Stimulated activated CD8-positive, alpha-beta memory T cell treated with anti-CD3 and anti-CD28 coated beads, Interleukin-2, amount 100 ng/mL, for 48 hours (primary cell): ENCODE results near the gene TSC22D3.
"Not testable (repeated sequence)": the region's sequence is repeated elsewhere in the genome, so short reads cannot be mapped to it uniquely, and the experiment has no call there.

Source experiments
- DNase-seq, 2 donors: peaks; one replicate each; pipeline ENCODE4 v3.0.0-alpha.2; 2020; ENCODE audit warnings: low read depth in 2 of 2

The TSC22D3 gene

GRCh38 chrX:107682256-107682655 is 93.3 kb downstream of the TSC22D3 start:
- no peak for DNase-seq

- peak; percentile 37 to 45 for DNase-seq
Observed at GRCh38 chrX:107678957-107679740, 96.4 kb downstream of the TSC22D3 start.

GRCh38 chrX:107677909-107678308 is 97.7 kb downstream of the TSC22D3 start:
- no peak for DNase-seq

GRCh38 chrX:107677501-107677901 is 98.1 kb downstream of the TSC22D3 start:
- no peak for DNase-seq

- peak in 1 of 2 donors; percentile 24 for DNase-seq
Observed at GRCh38 chrX:107676559-107677378, 98.8 kb downstream of the TSC22D3 start.

- DNase-seq: no peak
Observed at GRCh38 chrX:107675823-107676555, 99.6 kb downstream of the TSC22D3 start.

- no peak for DNase-seq
Observed at GRCh38 chrX:107675365-107675654, 100.3 kb downstream of the TSC22D3 start.

GRCh38 chrX:107674480-107675364 is 100.9 kb downstream of the TSC22D3 start:
- no peak for DNase-seq

GRCh38 chrX:107673933-107674479 is 101.6 kb downstream of the TSC22D3 start:
- DNase-seq: peak; percentile 77 to 87

- no peak for DNase-seq
Observed at GRCh38 chrX:107673431-107673830, 102.2 kb downstream of the TSC22D3 start.

- peak; percentile 40 to 64 for DNase-seq
Observed at GRCh38 chrX:107672955-107673378, 102.6 kb downstream of the TSC22D3 start.

GRCh38 chrX:107671256-107671655 is 104.3 kb downstream of the TSC22D3 start:
- not testable (repeated sequence) for DNase-seq

- DNase-seq: no peak
Observed at GRCh38 chrX:107669885-107670628, 105.5 kb downstream of the TSC22D3 start.

GRCh38 chrX:107669261-107669660 is 106.3 kb downstream of the TSC22D3 start:
- no peak for DNase-seq

GRCh38 chrX:107668710-107669109 is 106.9 kb downstream of the TSC22D3 start:
- not testable (repeated sequence) for DNase-seq

- DNase-seq: no peak
Observed at GRCh38 chrX:107667426-107667825, 108.2 kb downstream of the TSC22D3 start.

- DNase-seq: no peak
Observed at GRCh38 chrX:107666931-107667330, 108.7 kb downstream of the TSC22D3 start.
